SK-N-MC (cell line): ENCODE data around the gene PRR35.

Source experiments
- EZH2 ChIP-seq: fragments of 200-600 bp; sonication (generic); IDR thresholded peaks from one replicate; pipeline ENCODE4 v1.6.1; 2017; ENCODE audit warnings: antibody characterized with exemption
- FOXP2 ChIP-seq: optimal IDR thresholded peaks from 2 replicates; pipeline ENCODE3; 2011; ENCODE audit warnings: mild to moderate bottlenecking, moderate library complexity; ENCODE audit not compliant: insufficient read depth; ENCODE audit errors: extremely low read length, control extremely low read depth
- POLR2AphosphoS5 ChIP-seq: IDR thresholded peaks from 2 replicates; pipeline ENCODE4 v1.6.1; 2012; ENCODE audit warnings: mild to moderate bottlenecking, low read depth, low read length, borderline replicate concordance

DNA sequence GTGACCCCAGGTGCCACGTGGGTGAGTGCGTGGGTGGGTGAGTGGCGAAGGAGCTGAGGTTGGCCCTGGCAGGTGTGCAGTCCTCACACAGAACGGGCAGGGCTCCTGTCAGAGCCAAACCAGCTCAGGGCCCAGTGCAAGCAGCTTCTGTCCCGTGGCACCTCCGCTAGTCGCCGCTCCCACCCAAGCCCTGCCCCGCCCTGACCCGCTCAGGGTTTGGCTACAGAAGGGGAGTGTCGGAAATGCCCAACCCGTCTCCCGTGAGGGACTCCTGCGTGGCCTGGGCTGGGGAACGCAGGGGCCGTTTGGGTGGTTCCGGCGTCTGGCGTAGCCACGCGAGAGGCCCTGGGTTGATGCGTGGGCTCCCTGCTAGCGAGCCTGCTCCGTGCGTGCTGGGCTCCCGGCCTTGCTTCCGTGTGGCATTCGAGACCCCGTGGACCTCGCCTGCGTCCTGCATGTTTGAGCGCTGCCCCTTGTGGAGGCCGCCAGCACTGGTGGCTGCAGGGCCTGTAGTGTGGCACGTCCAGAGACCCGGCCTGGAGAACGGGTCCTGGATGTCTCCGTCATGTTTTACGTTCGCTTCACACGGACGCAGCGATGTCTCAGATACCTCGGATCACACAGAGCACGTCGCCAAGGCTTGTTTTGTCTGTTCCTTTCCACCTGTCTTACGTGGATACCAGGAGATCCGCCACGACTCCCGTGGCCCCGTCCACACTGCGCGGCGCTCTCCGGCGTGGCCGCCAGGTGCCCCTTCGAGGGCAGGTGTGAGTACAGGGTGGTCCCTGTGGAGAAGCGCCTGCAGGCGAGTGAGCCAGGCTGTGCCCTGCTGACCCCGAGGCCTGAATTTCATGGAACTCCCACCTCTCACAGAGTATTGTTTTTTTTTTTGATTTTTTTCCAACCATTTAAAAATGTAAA is 22.5 kb upstream of the PRR35 start:
- no peak for TF ChIP-seq EZH2
- TF ChIP-seq POLR2AphosphoS5: no peak
- TF ChIP-seq FOXP2: no peak
